Measurements from ENCODE around the gene EME1. TPM values are rescaled to one million over a fixed set of nuclear protein-coding genes. Genes with fewer than 3 reads are reported as not detected.
"Not testable (repeated sequence)": the region's sequence is repeated elsewhere in the genome, so short reads cannot be mapped to it uniquely, and the experiment has no call there.

The EME1 gene
- total RNA-seq, 1 experiment from 2014 or later: 9.6 TPM

DNA sequence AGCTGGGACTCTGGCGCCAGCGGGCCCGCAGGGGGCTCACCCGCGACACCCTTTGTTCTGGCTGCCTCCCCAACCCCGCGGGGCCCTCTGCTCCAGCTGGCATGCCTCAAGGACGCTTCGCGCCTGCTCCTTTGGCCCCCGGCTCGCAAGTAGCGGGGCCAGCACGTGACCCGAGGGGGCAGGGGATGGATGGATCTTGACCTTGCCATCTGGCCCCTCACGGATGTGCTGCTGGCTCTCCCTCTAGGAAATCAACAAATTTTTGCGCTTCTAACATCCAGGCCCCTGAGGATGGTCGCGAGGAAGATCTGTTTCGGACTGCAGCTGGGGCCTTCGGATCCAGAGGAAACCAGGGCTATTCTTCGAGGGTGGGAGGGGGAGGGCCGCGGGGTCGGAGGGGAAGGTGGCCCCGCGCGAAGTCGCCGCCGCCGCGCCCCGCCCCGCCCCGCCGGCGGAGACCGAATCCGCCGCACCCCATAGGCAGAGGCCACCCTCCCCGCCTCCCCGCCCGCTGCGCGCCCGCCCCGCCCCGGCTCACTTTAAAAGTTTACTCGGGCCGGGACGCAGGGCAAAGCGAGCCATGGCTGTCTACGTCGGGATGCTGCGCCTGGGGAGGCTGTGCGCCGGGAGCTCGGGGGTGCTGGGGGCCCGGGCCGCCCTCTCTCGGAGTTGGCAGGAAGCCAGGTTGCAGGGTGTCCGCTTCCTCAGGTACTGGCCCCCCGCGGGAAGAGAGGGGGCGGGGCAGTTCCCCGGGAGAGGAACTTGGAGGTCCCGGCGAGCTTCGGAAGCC is 52.8 kb downstream of the EME1 start, which contains the start of gene ACSF2:
Gene ACSF2 (plus strand): TSS at position 537 of the 790 bp plus-strand sequence. CDS start 44 bp downstream, at position 581.
- peak; percentile 57 for DNase-seq (ENCODE audit: low read depth)

DNA sequence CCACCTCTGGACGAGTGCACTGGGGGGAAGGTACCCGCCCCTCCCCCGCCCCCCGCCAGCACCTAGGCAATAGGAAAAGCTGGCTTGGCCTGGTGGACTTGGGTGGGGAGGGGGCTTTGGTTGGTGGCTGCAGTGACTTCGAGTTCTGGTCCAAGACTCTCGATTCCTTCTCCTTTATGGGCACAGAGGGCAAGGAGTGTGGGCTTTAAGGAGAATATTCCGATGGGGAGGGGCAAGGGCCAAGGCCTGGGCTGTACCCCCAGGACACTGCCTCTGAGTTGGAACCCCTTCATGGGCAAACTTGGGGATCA is 53.4 kb downstream of the EME1 start:
- DNase-seq (ENCODE audit: low read depth): no peak

DNA sequence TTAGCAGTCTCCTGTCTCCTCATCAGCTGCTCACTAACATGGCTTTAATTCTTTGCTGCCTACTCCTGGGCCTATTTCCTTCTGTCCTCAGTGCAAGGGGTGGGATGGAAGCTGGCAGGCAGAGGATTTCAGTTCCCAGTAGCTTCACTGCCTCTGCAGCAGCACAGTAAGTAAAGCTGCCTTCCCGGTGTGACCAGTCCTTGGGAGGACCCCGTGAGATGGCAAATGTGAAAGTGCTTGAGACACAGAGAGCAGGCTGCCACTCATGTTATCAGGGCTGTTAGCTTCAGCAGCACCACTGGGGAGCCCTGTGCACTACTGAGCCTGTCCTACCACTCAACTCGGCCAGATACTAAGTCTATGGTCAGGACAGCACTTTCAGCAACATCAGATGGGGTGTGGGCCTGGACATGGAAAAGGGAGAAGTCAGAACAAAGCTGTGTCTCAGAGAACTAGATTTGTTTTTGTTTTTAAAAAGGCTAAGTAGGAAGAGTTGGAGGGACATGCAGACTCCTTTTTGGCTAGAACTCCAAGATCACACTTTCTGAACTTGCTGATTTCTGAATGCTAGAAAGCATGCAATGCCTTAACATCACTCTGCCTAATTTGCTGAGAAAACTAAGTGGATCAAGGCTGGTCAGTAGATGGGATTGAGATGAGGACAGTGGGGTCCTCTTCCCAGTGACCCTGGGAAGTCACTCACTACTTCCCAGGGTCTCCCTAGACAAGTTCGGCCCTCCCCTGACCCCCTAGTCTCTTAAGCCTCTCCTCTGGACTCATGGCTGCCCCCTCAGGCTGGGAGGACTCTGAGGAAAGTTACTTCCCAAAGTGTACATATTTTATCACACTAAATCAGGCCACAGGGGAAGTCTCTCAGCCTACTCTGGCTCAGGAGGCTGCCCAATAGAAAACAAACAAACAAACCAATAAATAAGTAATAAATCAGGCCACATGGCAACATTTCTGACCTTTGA is 54.1 kb downstream of the EME1 start:
- DNase-seq (ENCODE audit: low read depth): peak; percentile 41

DNA sequence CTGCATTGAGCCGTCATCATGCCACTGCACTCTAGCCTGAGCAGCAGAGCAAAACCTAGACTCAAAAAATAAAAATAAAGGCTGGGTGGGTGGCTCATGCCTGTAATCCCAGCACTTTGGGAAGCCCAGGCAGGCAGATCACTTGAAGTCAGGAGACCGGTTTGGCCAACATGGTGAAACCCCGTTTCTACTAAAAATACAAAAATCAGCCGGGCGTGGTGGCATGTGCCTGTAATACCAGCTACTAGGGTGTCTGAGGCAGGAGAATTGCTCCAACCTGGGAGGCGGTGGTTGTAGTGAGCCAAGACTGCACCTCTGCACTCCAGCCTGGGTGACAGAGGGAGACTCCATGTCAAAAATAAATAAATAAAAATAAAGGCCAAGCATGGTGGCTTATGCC is 55.1 kb downstream of the EME1 start:
- not testable (repeated sequence) for DNase-seq (ENCODE audit: low read depth)

DNA sequence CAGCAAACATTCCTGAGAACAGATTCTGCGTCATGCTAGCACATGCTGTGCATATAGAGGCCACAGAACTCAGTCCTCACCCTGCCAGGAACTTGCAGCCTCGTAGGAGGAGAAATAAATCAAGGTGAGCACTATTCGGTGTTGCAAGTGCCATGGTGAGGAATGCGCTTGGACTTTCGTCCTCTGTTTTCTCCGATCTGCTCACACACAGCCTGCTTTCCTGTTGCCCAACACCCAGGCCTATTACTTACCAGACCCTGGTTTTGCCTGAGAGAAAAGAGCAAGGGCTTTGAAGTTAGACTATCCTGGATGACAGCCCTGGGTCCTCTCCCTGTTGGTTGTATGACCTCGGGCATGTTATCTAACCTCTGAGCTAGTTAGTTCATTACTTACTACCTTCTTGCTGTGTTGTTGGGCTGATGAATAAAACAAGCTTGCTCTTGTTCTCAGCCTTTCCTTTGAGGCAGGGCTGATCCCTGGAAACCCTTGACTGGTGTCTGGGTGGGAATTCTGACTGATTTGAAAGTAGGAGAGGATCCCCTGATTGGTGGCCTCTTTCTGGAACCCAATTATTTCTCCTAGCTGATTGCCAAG is 55.9 kb downstream of the EME1 start:
- no peak for DNase-seq (ENCODE audit: low read depth)

DNA sequence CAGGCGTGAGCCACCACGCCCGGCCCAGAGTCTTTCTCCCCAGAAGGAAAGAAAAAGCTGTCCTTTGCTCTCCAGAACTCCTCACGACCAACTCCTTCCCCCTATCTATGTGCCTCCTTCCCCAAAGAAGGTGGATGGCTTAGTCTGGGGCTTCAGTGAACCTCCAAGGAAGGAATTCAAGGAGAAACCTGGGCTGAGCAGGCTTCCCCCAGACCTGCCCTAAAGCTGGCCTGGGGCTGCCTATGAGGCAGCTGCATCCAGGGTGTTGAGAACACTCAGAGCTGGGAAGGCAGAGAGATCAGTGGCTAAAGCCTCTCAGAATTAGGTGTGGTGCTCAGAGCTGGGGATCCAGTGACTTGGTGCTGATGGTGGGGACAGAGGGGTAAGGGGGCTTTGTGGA is 56.8 kb downstream of the EME1 start:
- no peak for DNase-seq (ENCODE audit: low read depth)

Other genes starting within 250 kb of the EME1 start
- 0.22 and 0.49 TPM in 2 replicates for gene SAMD14, start 243.1 kb upstream of the EME1 start, total RNA-seq (2014; rRNA removed; shearing (Covaris generic))
- gene PPP1R9B, start 222.6 kb upstream of the EME1 start, total RNA-seq (2014; rRNA removed; shearing (Covaris generic)): 14.6 and 36.1 TPM in 2 replicates
- not detected in 2 replicates for gene SGCA, start 207.2 kb upstream of the EME1 start, total RNA-seq (2014; rRNA removed; shearing (Covaris generic))
- 41.9 and 81.3 TPM in 2 replicates for gene COL1A1, start 171.6 kb upstream of the EME1 start, total RNA-seq (2014; rRNA removed; shearing (Covaris generic))
- 0.99 and 5.2 TPM in 2 replicates for gene TMEM92, start 98.8 kb upstream of the EME1 start, total RNA-seq (2014; rRNA removed; shearing (Covaris generic))
- 17.8 and 37.4 TPM in 2 replicates for gene XYLT2, start 27.1 kb upstream of the EME1 start, total RNA-seq (2014; rRNA removed; shearing (Covaris generic))
- 89.9 and 119 TPM in 2 replicates for gene MRPL27, start within 50 bp of the EME1 start, total RNA-seq (2014; rRNA removed; shearing (Covaris generic))
- 213 and 250 TPM in 2 replicates for gene LRRC59, start 24.3 kb downstream of the EME1 start, total RNA-seq (2014; rRNA removed; shearing (Covaris generic))
- gene ACSF2, start 53.0 kb downstream of the EME1 start, total RNA-seq (2014; rRNA removed; shearing (Covaris generic)): 23.4 and 29.1 TPM in 2 replicates
- not detected in 2 replicates for gene CHAD, start 95.7 kb downstream of the EME1 start, total RNA-seq (2014; rRNA removed; shearing (Covaris generic))
- 9.8 and 14.1 TPM in 2 replicates for gene RSAD1, start 105.6 kb downstream of the EME1 start, total RNA-seq (2014; rRNA removed; shearing (Covaris generic))
- gene MYCBPAP, start 135.2 kb downstream of the EME1 start, total RNA-seq (2014; rRNA removed; shearing (Covaris generic)): 0.12 TPM in 1 of 2 replicates, not detected in the other
- gene EPN3, start 159.5 kb downstream of the EME1 start, total RNA-seq (2014; rRNA removed; shearing (Covaris generic)): 0.74 TPM in 1 of 2 replicates, not detected in the other
- 23.1 and 60.5 TPM in 2 replicates for gene SPATA20, start 173.9 kb downstream of the EME1 start, total RNA-seq (2014; rRNA removed; shearing (Covaris generic))
- gene CACNA1G, start 187.5 kb downstream of the EME1 start, total RNA-seq (2014; rRNA removed; shearing (Covaris generic)): 0.15 TPM in 1 of 2 replicates, not detected in the other

All from M059J (cell line).